ENCODE data around the gene TMTC2. TPM values are rescaled to one million over a fixed set of nuclear protein-coding genes. Genes with fewer than 3 reads are reported as not detected.

Gene TMTC2
- total and polyA plus RNA-seq, 2 donors (not counting 3 experiments of a cell fraction or from before 2014, with no cell fraction given) = 4.1 to 7.8 TPM

GRCh38 chr12:82858534-82858917, 171.8 kb downstream of the TMTC2 start:
- no peak overlapping the region for H3K9ac ChIP-seq (replicated peaks; ENCODE audit: extremely low read depth, insufficient read depth, low read length)
- dilution Hi-C loops (cut with MboI; ENCODE audit: extremely low pct_ligation_motif_present, low sequenced_read_pairs) = no loop called here

GRCh38 chr12:82862069-82862841, 175.5 kb downstream of the TMTC2 start:
- Histone ChIP-seq H3K9me3 (replicated peaks; ENCODE audit: control insufficient read depth, insufficient read depth, low read length) (no peaks in the 10 kb centered on the region), H2AFZ (ENCODE audit: low read depth, low read length) (no peak overlapping the region), H3K4me2 (ENCODE audit: insufficient read depth, low read length) (peak overlapping the region; percentile 16), H3K27me3 (ENCODE audit: control insufficient read depth in 2 of 2, insufficient read depth in 2 of 2, low read length in 2 of 2) (no peaks in the 10 kb centered on the region), H3K27ac (ENCODE audit: insufficient read depth, low read depth, low read length) (peak overlapping the region; percentile 20), H3K36me3 (ENCODE audit: control insufficient read depth in 2 of 2, extremely low read depth in 1 of 2, insufficient read depth in 2 of 2, low read length in 2 of 2) (no peaks in the 10 kb centered on the region), H3K4me3 (replicated peaks in 1 of 3; ENCODE audit: insufficient read depth in 1 of 3, low read depth in 1 of 3, low read length in 3 of 3) (no peak overlapping the region), H3K79me2 (ENCODE audit: control insufficient read depth, insufficient read depth, low read length) (no peaks in the 10 kb centered on the region), H4K20me1 (replicated peaks; ENCODE audit: control insufficient read depth, extremely low read depth, insufficient read depth, low read length) (no peaks in the 10 kb centered on the region), H3K9ac (replicated peaks; ENCODE audit: extremely low read depth, insufficient read depth, low read length) (no peak overlapping the region), H3K4me1 (ENCODE audit: control insufficient read depth, extremely low read depth, insufficient read depth, low read length) (peaks cover 26% of the 10 kb centered on the region), H3K9me1 (replicated peaks; ENCODE audit: control insufficient read depth, extremely low read depth, insufficient read depth, low read length) (no peaks in the 10 kb centered on the region)
- dilution Hi-C loops (cut with MboI; ENCODE audit: extremely low pct_ligation_motif_present, low sequenced_read_pairs) (no loop called here), intact Hi-C loops (cut with micrococcal nuclease) (no loop called here)
- peak; percentile 68 for FAIRE-seq
- ChIA-PET POLR2A (no interaction called here), CTCF (no interaction called here)
- DNase-seq (ENCODE audit: low read depth, low spot score) = peak; percentile 77
- TF ChIP-seq POLR2A (IDR thresholded peaks at IDR 0.05; ENCODE audit: low read depth, low read length) (no peak), JUN (IDR thresholded peaks at IDR 0.05; ENCODE audit: borderline replicate concordance, insufficient read depth, insufficient read length, low read depth) (peak; percentile 39), CTCF (IDR thresholded peaks at IDR 0.05; ENCODE audit: extremely low read depth in 1 of 2, insufficient read depth in 1 of 2, low read depth in 1 of 2, low read length in 2 of 2) (no peak)
- BruUV-seq (replicated peaks) = no TSS peak

More at GRCh38 chr12:82858534-82858917, 171.8 kb downstream of the TMTC2 start:
- no peaks in the 10 kb centered on the region for H3K9me1 ChIP-seq (replicated peaks; ENCODE audit: control insufficient read depth, extremely low read depth, insufficient read depth, low read length)
- no peaks in the 10 kb centered on the region for H3K79me2 ChIP-seq (ENCODE audit: control insufficient read depth, insufficient read depth, low read length)
- H3K36me3 ChIP-seq (ENCODE audit: control insufficient read depth in 2 of 2, extremely low read depth in 1 of 2, insufficient read depth in 2 of 2, low read length in 2 of 2) = no peaks in the 10 kb centered on the region
- H3K4me3 ChIP-seq (replicated peaks in 1 of 3; ENCODE audit: insufficient read depth in 1 of 3, low read depth in 1 of 3, low read length in 3 of 3) = no peak overlapping the region
- peak overlapping the region; percentile 71 for H3K27ac ChIP-seq (ENCODE audit: insufficient read depth, low read depth, low read length)
- H3K9me3 ChIP-seq (replicated peaks; ENCODE audit: control insufficient read depth, insufficient read depth, low read length) = no peaks in the 10 kb centered on the region
- H3K4me2 ChIP-seq (ENCODE audit: insufficient read depth, low read length) = peak overlapping the region; percentile 87
- DNase-seq (ENCODE audit: low read depth, low spot score) (no peak), FAIRE-seq (no peak)
- H3K4me1 ChIP-seq (ENCODE audit: control insufficient read depth, extremely low read depth, insufficient read depth, low read length) = peaks cover 35% of the 10 kb centered on the region
- TF ChIP-seq FOS (IDR thresholded peaks at IDR 0.05; ENCODE audit: borderline replicate concordance, insufficient read depth, low read length) = no peak
- no peak for TF ChIP-seq EZH2 (IDR thresholded peaks at IDR 0.05; ENCODE audit: borderline replicate concordance, low read depth, low read length, severe bottlenecking)
- H4K20me1 ChIP-seq (replicated peaks; ENCODE audit: control insufficient read depth, extremely low read depth, insufficient read depth, low read length) = no peaks in the 10 kb centered on the region
- intact Hi-C loops (cut with micrococcal nuclease) = loop anchor here (5.0 kb wide), 2 partner anchors 121 to 129 kb away; no protein-coding TSS in a partner anchor
- ChIA-PET POLR2A (no interaction called here), CTCF (interaction anchor here (1.4 kb wide), 1 partner anchor 172 kb away, joined by 4 read pairs; no protein-coding TSS in a partner anchor)
- H3K27me3 ChIP-seq (ENCODE audit: control insufficient read depth in 2 of 2, insufficient read depth in 2 of 2, low read length in 2 of 2) = no peaks in the 10 kb centered on the region
- no peak overlapping the region for H2AFZ ChIP-seq (ENCODE audit: low read depth, low read length)
- no TSS peak for BruUV-seq (replicated peaks)
